Inflammatory macrophage treated with lipopolysaccharide for 4 hours (primary cell): ENCODE measurements around the gene JSRP1.

Experiments
- DNase-seq: peaks from one replicate; pipeline ENCODE4 v3.0.0-alpha.2; 2020

JSRP1 gene

DNA sequence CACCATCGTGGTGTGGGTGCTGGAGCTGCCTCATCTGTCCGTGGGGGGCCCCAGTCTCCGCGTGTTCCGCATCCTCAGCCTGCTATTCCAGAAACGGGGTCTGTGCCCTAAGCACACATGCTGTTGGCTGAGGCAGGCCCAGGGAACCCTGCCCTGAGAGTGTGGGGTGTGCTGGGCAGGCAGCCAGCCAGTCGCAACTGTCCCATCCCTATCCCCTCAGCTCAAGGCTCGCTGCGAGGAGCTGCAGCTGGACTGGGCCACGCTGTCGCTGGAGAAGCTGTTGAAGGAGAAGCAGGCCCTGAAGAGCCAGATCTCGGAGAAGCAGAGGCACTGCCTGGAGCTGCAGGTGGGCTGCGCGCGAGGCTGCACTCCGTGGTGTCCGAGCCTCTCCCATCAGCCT, 42.0 kb downstream of the JSRP1 start:
- no peak for DNase-seq

DNA sequence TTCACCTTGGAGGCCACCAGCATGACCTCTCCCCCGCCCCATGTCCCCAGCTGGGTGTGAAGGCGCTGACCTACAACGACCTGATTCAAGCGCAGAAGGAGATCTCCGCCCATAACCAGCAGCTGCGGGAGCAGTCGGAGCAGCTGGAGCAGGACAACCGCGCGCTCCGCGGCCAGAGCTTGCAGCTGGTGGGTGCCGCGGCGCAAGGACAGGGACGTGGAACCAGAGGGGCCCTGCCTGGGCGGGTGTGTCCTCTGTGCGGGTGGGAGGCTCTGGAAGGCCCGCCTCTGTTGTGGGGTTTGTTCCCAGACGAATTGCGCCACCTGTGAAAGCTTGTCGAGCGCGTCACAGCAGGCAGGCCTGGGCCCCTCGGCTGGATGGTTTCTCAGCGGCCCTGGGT, 42.4 kb downstream of the JSRP1 start:
- no peak for DNase-seq

GRCh38 chr19:2212861-2213711, 43.1 kb downstream of the JSRP1 start:
- DNase-seq, result no peak

DNA sequence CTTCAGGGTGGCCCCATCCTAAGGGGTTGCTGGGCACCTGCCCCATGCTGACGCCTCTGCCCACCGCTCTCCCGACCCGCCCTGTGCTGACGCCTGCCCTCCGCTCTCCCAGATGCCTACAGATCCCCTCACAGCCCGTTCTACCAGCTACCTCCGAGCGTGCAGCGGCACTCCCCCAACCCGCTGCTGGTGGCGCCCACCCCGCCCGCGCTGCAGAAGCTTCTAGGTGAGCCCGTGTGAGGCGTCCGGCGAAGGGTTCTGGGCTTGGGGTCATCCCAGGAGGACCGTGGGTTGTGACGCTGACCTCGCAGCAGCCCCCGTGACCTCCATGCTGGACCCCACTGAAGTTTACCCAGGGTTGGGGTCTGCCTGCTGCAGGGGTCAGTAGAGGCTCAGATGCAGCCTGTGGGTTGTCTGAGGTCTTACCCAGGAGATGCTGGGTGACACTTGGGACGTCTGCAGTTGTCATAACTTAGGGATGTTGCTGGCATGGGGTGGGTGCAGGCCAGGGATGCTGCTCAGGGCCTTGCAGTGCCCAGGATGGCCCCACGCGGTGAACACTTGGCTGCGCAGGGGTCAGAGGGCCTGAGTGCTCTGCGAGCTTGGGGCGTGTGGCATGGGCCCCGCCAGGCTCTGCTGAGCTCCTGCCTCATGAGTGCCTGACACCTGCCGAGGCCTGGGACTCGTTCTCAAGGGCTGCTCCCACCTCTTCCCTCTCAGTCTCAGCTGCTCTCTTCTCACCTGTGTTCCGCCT, 45.1 kb downstream of the JSRP1 start:
- no peak for DNase-seq

DNA sequence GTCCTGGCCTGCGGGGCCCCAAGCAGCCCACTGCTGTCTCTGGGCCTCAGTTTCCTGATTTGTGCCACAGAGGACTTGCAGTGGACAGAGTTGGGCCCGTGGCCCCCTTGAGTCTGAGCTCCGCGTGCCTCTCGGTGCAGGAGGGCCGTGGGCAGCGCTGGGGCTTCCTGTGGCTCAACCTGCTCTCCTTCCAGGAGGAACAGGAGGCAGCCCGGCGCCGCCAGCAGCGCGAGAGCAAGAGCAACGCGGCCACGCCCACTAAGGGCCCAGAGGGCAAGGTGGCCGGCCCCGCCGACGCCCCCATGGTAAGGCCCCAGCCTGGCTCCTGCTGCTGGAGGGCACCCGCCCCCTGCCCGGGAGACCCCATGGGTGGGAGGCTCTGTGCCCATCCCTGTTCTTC, 46.0 kb downstream of the JSRP1 start:
- DNase-seq, result no peak

DNA sequence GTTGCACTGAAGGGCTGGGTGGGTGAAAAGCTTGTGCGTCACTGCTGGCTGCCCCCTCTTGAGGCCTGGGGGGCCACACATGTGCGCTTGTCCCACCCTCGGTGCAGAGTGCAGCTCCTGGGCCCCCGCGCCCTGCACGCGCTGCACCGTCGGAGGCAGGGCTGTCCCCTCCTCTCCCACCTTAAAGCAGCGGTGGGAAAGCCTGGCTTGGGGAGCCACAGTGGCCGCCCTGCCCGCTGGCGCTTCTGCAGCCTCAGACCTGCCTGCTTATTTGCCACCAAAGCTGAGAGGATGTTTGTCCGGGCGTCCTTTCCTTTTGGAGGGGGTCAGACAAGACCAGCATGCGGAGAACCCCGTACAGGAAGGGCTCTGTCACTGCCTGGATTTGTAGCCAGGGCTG, 46.8 kb downstream of the JSRP1 start:
- DNase-seq, result no peak

- no peak for DNase-seq
Observed at GRCh38 chr19:2208975-2209374, 47.2 kb downstream of the JSRP1 start.

DNA sequence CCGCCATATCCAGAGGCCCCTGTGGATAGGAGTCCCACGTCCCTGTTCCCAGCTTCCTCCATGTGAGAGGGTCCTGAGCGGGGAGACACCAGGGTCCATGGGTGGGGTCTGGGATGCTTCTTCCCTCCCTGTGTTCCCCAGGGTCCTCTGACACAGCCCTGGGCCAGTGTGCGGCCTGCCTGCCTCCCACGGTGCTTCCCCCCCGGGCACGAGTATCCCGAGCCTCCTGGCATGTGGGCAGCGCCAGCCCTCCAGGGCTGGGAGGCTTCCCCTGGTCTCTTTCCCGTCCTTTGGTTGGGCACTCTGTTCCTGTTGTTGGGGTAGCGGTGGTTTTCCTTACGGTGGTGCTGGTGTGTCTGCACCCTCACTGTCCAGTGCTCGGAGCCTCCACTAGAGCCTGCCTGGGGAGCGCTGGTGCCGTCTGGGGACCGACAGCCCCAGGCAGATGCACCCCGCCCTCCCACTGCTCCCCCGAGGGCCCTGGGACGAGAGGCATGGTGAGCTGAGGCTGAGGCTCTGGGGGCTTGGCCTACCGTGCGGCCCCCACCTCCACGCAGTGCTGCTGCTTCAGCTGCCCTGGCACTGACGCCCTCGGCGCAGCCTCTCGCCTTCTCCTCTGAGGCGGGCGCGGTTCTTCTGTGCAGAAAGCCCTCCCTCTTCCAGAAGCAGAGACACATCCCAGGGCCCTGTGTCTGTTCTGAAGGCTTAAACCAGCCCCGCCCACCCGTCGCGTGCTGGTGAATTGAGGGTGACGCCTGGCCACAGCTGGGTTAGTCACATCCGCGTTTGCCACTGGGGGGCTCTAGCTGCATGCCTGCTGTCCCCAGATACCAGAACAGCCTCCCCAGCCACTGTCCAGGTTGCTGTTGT, 48.0 kb downstream of the JSRP1 start:
- no peak for DNase-seq

DNA sequence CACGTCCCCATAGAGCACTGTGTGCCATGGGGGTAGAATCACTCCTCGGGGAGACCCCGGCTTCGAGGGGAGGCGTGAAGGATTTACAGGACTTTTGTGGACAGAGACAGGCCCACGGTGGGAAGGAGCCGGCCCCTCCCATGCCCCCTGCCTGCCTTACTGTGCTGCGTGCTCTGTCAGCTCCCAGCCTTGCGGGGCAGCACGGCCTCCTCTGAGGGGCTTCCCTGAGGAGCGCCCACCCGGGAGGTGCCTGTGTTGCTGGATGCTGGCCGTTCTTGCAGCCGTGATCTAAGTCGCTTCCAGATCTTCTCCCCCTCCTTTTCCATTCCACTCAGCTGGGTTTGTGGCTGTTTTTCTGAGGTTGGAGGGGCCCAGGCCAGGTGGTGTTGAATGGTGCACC, 49.2 kb downstream of the JSRP1 start:
- no peak for DNase-seq

DNA sequence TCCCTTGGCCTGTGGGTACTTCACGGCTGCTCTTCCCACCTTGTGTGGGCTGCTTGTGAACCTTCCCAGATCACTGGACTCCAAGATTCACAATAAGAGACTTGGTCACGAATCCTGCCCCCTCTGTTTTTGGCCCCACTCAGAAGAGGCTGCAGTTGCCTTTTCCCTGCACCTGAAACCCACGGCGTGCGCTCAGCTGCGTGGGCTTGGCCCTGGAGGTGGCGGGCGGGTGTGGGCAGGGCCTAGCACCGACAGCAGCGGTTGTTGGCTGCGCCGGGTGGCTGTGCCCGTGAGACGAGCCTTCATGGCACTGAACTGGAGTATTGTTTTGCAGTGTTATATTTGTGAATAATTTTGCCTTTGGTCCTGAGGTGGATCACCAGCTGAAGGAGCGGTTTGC, 53.9 kb downstream of the JSRP1 start:
- no peak for DNase-seq
